Measurements from ENCODE around the gene CHD1. TPM values are rescaled to one million over a fixed set of nuclear protein-coding genes. Genes with fewer than 3 reads are reported as not detected.

CHD1 gene
- total and polyA plus RNA-seq, 9 of the 15 experiments (the other 6 are each of a cell fraction or from before 2014, with no cell fraction given) = 27.3 to 133 (median 58.7) TPM

GRCh38 chr5:98827161-98827560 lies 101.6 kb downstream of the CHD1 start:
- WGBS (ENCODE audit: insufficient coverage, low coverage, missing lambda C conversion rate) = 0% methylated on average over 1 of the region's 1 CpG
- Histone ChIP-seq H3K9ac (ENCODE audit: insufficient read depth in 1 of 2, low read depth in 2 of 2, low read length in 2 of 2) (no peak overlapping the region), H3K4me2 (ENCODE audit: insufficient read depth, low read length) (no peak overlapping the region), H3K4me1 (replicated peaks in 1 of 2; ENCODE audit: control insufficient read depth in 2 of 2, insufficient read depth in 2 of 2, low read length in 2 of 2) (no peaks in the 10 kb centered on the region), H3K9me3 (replicated peaks; ENCODE audit: control insufficient read depth, insufficient read depth, low read depth, low read length) (no peaks in the 10 kb centered on the region), H3K4me3 (no peak overlapping the region), H3K27me3 (ENCODE audit: control insufficient read depth in 2 of 2, insufficient read depth in 2 of 2, low read length in 2 of 2) (no peaks in the 10 kb centered on the region), H3K27ac (ENCODE audit: extremely low read depth, low read depth, low read length) (no peak overlapping the region), H3K79me2 (ENCODE audit: control insufficient read depth, insufficient read depth, low read length) (no peaks in the 10 kb centered on the region), H2AFZ (ENCODE audit: low read depth, low read length) (no peak overlapping the region), H3K36me3 (ENCODE audit: control insufficient read depth, insufficient read depth, low read length) (no peaks in the 10 kb centered on the region), H3K9me1 (ENCODE audit: control insufficient read depth, insufficient read depth, low read length) (no peaks in the 10 kb centered on the region), H4K20me1 (replicated peaks; ENCODE audit: control insufficient read depth, insufficient read depth, low read length) (no peaks in the 10 kb centered on the region)
- intact Hi-C loops (cut with micrococcal nuclease) (loop anchor here (1.0 to 5.0 kb wide), 2 partner anchors 235 to 1596 kb away; no protein-coding TSS in a partner anchor), in situ Hi-C loops (cut with MboI) (no loop called here)
- no TSS peak for BruUV-seq (replicated peaks)
- DNase-seq (ENCODE audit: extremely low read depth in 1 of 4, low spot score in 3 of 4) = peak; percentile 29 to 47 (median 36)
- FAIRE-seq = no peak
- POLR2A ChIA-PET = no interaction called here
- ATAC-seq = peak; percentile 85
- CTCF ChIA-PET (ENCODE audit: low intra/inter-chr PET ratio) = interaction anchor here (0.6 kb wide), 1 partner anchor 80 kb away, joined by 3 read pairs; no protein-coding TSS in a partner anchor
- TF ChIP-seq, protein P1, sequence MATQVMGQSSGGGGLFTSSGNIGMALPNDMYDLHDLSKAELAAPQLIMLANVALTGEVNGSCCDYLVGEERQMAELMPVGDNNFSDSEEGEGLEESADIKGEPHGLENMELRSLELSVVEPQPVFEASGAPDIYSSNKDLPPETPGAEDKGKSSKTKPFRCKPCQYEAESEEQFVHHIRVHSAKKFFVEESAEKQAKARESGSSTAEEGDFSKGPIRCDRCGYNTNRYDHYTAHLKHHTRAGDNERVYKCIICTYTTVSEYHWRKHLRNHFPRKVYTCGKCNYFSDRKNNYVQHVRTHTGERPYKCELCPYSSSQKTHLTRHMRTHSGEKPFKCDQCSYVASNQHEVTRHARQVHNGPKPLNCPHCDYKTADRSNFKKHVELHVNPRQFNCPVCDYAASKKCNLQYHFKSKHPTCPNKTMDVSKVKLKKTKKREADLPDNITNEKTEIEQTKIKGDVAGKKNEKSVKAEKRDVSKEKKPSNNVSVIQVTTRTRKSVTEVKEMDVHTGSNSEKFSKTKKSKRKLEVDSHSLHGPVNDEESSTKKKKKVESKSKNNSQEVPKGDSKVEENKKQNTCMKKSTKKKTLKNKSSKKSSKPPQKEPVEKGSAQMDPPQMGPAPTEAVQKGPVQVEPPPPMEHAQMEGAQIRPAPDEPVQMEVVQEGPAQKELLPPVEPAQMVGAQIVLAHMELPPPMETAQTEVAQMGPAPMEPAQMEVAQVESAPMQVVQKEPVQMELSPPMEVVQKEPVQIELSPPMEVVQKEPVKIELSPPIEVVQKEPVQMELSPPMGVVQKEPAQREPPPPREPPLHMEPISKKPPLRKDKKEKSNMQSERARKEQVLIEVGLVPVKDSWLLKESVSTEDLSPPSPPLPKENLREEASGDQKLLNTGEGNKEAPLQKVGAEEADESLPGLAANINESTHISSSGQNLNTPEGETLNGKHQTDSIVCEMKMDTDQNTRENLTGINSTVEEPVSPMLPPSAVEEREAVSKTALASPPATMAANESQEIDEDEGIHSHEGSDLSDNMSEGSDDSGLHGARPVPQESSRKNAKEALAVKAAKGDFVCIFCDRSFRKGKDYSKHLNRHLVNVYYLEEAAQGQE (IDR thresholded peaks at IDR 0.05; ENCODE audit: borderline replicate concordance) = peak; percentile 44; the same call in 1 of the 2 replicates
- TF ChIP-seq, protein P1 (CRISPR knock-in tag; IDR thresholded peaks at IDR 0.05; ENCODE audit: low read depth) = no peak
- TF ChIP-seq TCF7 (IDR thresholded peaks at IDR 0.05; ENCODE audit: borderline replicate concordance) (no peak), SPI1 (IDR thresholded peaks at IDR 0.05; ENCODE audit: borderline replicate concordance, low read depth, low read length) (no peak), SMC3 (conservative IDR thresholded peaks at IDR 0.05; ENCODE audit: insufficient read depth, low read depth, low read length) (peak; percentile 32; the same call in 1 of the 2 replicates), GTF2E2 (tag; IDR thresholded peaks at IDR 0.05) (no peak), TBP (optimal IDR thresholded peaks at IDR 0.05; ENCODE audit: low read depth, low read length) (no peak), YY1 (IDR thresholded peaks at IDR 0.05; ENCODE audit: borderline replicate concordance in 1 of 3, control insufficient read depth in 1 of 3, extremely low read depth in 1 of 3, insufficient read depth in 3 of 3, insufficient read length in 1 of 3, insufficient replicate concordance in 2 of 3, low read depth in 1 of 3, low read length in 2 of 3) (no peak)
